Measurements from ENCODE around the gene C14orf119. TPM values are rescaled to one million over a fixed set of nuclear protein-coding genes. Genes with fewer than 3 reads are reported as not detected.

The C14orf119 gene
- total and polyA plus RNA-seq, 9 of the 15 experiments (the other 6 are each of a cell fraction or from before 2014, with no cell fraction given) = 36.7 to 251 (median 51.8) TPM

- TF ChIP-seq ZHX1 (conservative IDR thresholded peaks at IDR 0.05; ENCODE audit: low read length) = no peak
- no peak for TF ChIP-seq ZNF146 (CRISPR knock-in tag; IDR thresholded peaks at IDR 0.05; ENCODE audit: unreplicated experiment)
- peak; percentile 63; the same call in 1 of the 2 replicates for TF ChIP-seq LCOR (CRISPR knock-in tag; IDR thresholded peaks at IDR 0.05)
- TF ChIP-seq KAT2B (IDR thresholded peaks at IDR 0.05; ENCODE audit: low read depth, low read length) = no peak
- no peak for TF ChIP-seq CAMTA2 (CRISPR knock-in tag; conservative IDR thresholded peaks at IDR 0.05)
- TF ChIP-seq NCOA4 (IDR thresholded peaks at IDR 0.05; ENCODE audit: partially characterized antibody) = no peak
- 0 out of 2 replicates have a peak, but pooled peaks have one; percentile 34 for TF ChIP-seq HOXB6 (CRISPR knock-in tag; IDR thresholded peaks at IDR 0.05; ENCODE audit: borderline replicate concordance)
- TF ChIP-seq TCFL5 (CRISPR knock-in tag; conservative IDR thresholded peaks at IDR 0.05) = no peak
- peak; percentile 86 for TF ChIP-seq TFAP4 (CRISPR knock-in tag; IDR thresholded peaks at IDR 0.05; ENCODE audit: borderline replicate concordance)
- no peak for TF ChIP-seq MTF1 (CRISPR knock-in tag; IDR thresholded peaks at IDR 0.05; ENCODE audit: borderline replicate concordance)
- TF ChIP-seq POLR3G (IDR thresholded peaks at IDR 0.05; ENCODE audit: extremely low read depth, insufficient read length, insufficient replicate concordance) = no peak
- no peak for TF ChIP-seq ZNF57 (CRISPR knock-in tag; IDR thresholded peaks at IDR 0.05)
- peak; percentile 5 for TF ChIP-seq NEUROD1 (IDR thresholded peaks at IDR 0.05; ENCODE audit: borderline replicate concordance, low read depth, low read length, partially characterized antibody)
- no peak for TF ChIP-seq HSF4 (CRISPR knock-in tag; IDR thresholded peaks at IDR 0.05; ENCODE audit: borderline replicate concordance)
- no peak for TF ChIP-seq FOXP1 (CRISPR knock-in tag; IDR thresholded peaks at IDR 0.05)
- no peak for TF ChIP-seq ATF1 (CRISPR knock-in tag; IDR thresholded peaks at IDR 0.05)
- no peak for TF ChIP-seq ATF1 (tag; IDR thresholded peaks at IDR 0.05)
- no peak for TF ChIP-seq E2F5 (CRISPR knock-in tag; IDR thresholded peaks at IDR 0.05)
- peak; percentile 29; the same call in 1 of the 2 replicates for TF ChIP-seq MBD2 (IDR thresholded peaks at IDR 0.05; ENCODE audit: borderline replicate concordance, low read depth)
- no peak for TF ChIP-seq ZBTB33 (CRISPR knock-in tag; IDR thresholded peaks at IDR 0.05)
- no peak for TF ChIP-seq ZFP91 (CRISPR knock-in tag; IDR thresholded peaks at IDR 0.05)
Observed at GRCh38 chr14:23071244-23071920, 23.9 kb upstream of the C14orf119 start (continued).

Data from K562 (cell line).